Transverse colon (tissue), 4 donors: ENCODE measurements around the gene RAB43. TPM values are rescaled to one million over a fixed set of nuclear protein-coding genes. Genes with fewer than 3 reads are reported as not detected.

Experiments
- DNase-seq: peaks from one replicate; pipeline ENCODE4 v3.0.0-alpha.2; 2019
- H3K27ac ChIP-seq, 4 donors: fragments of 200-600 bp; sonication (generic); 2 replicates each; pipeline ENCODE4 v1.5.1; 2016 to 2018; ENCODE audit warnings: inconsistent platforms in 4 of 4
- H3K27me3 ChIP-seq: fragments of 200-600 bp; sonication (generic); 2 replicates; pipeline ENCODE4 v1.5.1; 2017; ENCODE audit warnings: inconsistent platforms
- H3K36me3 ChIP-seq, 4 donors: fragments of 200-600 bp; sonication (generic); 2 replicates each; pipeline ENCODE4 v1.5.1; 2017 to 2019; ENCODE audit warnings: inconsistent platforms in 4 of 4
- H3K4me1 ChIP-seq, 4 donors: fragments of 200-600 bp; sonication (generic); 2 replicates each; pipeline ENCODE4 v1.5.1; 2017 to 2020; ENCODE audit warnings: inconsistent platforms in 4 of 4
- H3K4me3 ChIP-seq, 4 donors: fragments of 200-600 bp; sonication (generic); 1 replicate in 1 of 4; 2 replicates in 3 of 4; pipeline versions ENCODE4 v1.5.1 to v1.6.1; 2017 to 2019; ENCODE audit warnings: inconsistent platforms in 4 of 4
- H3K9me3 ChIP-seq, 2 donors: fragments of 200-600 bp; sonication (generic); 2 replicates each; pipeline ENCODE4 v1.5.1; 2017 to 2019; ENCODE audit warnings: inconsistent platforms in 2 of 2
- CTCF ChIP-seq, 5 experiments: fragments of 200-600 bp in 3 of 5; fragments of 450-650 bp in 2 of 5; sonication (generic) in 3 of 5; IDR thresholded peaks; 1 replicate in 2 of 5; 2 replicates in 3 of 5; pipeline ENCODE4 v1.5.1; 2016 to 2017; ENCODE audit warnings: antibody characterized with exemption in 5 of 5, inconsistent platforms in 3 of 5, mild to moderate bottlenecking in 2 of 5, moderate library complexity in 1 of 5
- EP300 ChIP-seq: sonication (generic); formaldehyde crosslinking; IDR thresholded peaks from one replicate; pipeline ENCODE4 v1.6.1; 2017; ENCODE audit warnings: antibody characterized with exemption, low read depth
- POLR2A ChIP-seq: fragments of 450-650 bp; IDR thresholded peaks from one replicate; pipeline ENCODE4 v1.6.1; 2016; ENCODE audit warnings: antibody characterized with exemption, mild to moderate bottlenecking, moderate library complexity
- POLR2AphosphoS5 ChIP-seq, 3 donors: sonication (generic); formaldehyde crosslinking; IDR thresholded peaks; one replicate each; pipeline ENCODE4 v1.6.1; 2016; ENCODE audit warnings: antibody characterized with exemption in 3 of 3
- WGBS, 2 donors: methylation state at CpG; one replicate each; pipeline ENCODE4 v1.1.5; 2018; ENCODE audit warnings: low coverage in 1 of 2; 5-methylcytosine and 5-hydroxymethylcytosine counted together
- in situ Hi-C, 4 donors: fragments of 200-750 bp; cut with MboI; loops; one replicate each; pipeline versions ENCODE4 v1.15.0 to v1.15.1; 2017; ENCODE audit warnings: low sequenced_read_pairs in 3 of 4, low pct_ligation_motif_present in 1 of 4, low pct_unique_long_range_greater_than_20kb in 1 of 4
- intact Hi-C: fragments of 100-400 bp; cut with DNase I; formaldehyde crosslinking; loops from one replicate; pipeline ENCODE4 v1.15.1; 2023; ENCODE audit warnings: low total_unique reads
- total RNA-seq, 4 donors: library from RNA; depleted of rRNA; stranded (reverse); fragments of >200 nt; gene quantifications; one replicate each; pipeline ENCODE4 v1.1.0, GENCODE V29; 2016

RAB43 gene
- total RNA-seq, 4 donors from 2014 or later, result 23.1 to 40.4 (median 31.3) TPM

GRCh38 chr3:129128357-129129155, 7.0 kb upstream of the RAB43 start:
- Histone ChIP-seq H3K4me1 (peaks cover 0 to 3% (median 2%) of the 10 kb centered on the region in 4 donors), H3K9me3 (no peaks in the 10 kb centered on the region), H3K27ac (no peak overlapping the region), H3K36me3 (peaks cover 0 to 40% (median 17%) of the 10 kb centered on the region in 4 donors), H3K27me3 (no peaks in the 10 kb centered on the region), H3K4me3 (no peak overlapping the region)
- DNase-seq, result no peak
- 93 to 95% methylated on average over 2 to 16 of the region's 16 CpGs for WGBS, 2 donors
- no peak for TF ChIP-seq CTCF (IDR thresholded peaks at IDR 0.05)
- TF ChIP-seq POLR2AphosphoS5 (IDR thresholded peaks at IDR 0.05), result no peak
- TF ChIP-seq EP300, result no peak
- no peak for TF ChIP-seq POLR2A
- in situ Hi-C loops (no loop called here), intact Hi-C loops (no loop called here)

GRCh38 chr3:129126726-129127280, 5.2 kb upstream of the RAB43 start:
- no peaks in the 10 kb centered on the region for H3K9me3 ChIP-seq
- intact Hi-C loops, result no loop called here
- H3K4me1 ChIP-seq, result peaks cover 0 to 18% (median 16%) of the 10 kb centered on the region in 4 donors
- peaks cover 0 to 30% (median 10%) of the 10 kb centered on the region in 4 donors for H3K36me3 ChIP-seq
- TF ChIP-seq EP300 (no peak), CTCF (IDR thresholded peaks at IDR 0.05) (no peak), POLR2AphosphoS5 (IDR thresholded peaks at IDR 0.05) (no peak), POLR2A (no peak)
- no peak for DNase-seq
- 50 to 79% methylated on average over 2 to 9 of the region's 9 CpGs for WGBS, 2 donors
- in situ Hi-C loops, result no loop called here
- H3K27me3 ChIP-seq, result no peaks in the 10 kb centered on the region
- no peak overlapping the region for H3K4me3 ChIP-seq
- no peak overlapping the region for H3K27ac ChIP-seq

- no peak overlapping the region for H3K4me3 ChIP-seq
- in situ Hi-C loops, result no loop called here
- DNase-seq, result peak; percentile 27
- WGBS, 2 donors, result 51% methylated on average over 5 of the region's 5 CpGs; no CpG with 5 or more reads in 1 of the 2 donors
- H3K27me3 ChIP-seq, result no peaks in the 10 kb centered on the region
- no peaks in the 10 kb centered on the region for H3K9me3 ChIP-seq
- no peak for TF ChIP-seq POLR2A
- no peak for TF ChIP-seq CTCF (IDR thresholded peaks at IDR 0.05)
- TF ChIP-seq POLR2AphosphoS5 (IDR thresholded peaks at IDR 0.05), result no peak
- no peak for TF ChIP-seq EP300
- intact Hi-C loops, result no loop called here
- peaks cover 0 to under 1% (median 0%) of the 10 kb centered on the region in 4 donors for H3K36me3 ChIP-seq
- H3K4me1 ChIP-seq, result peaks cover 8 to 38% (median 35%) of the 10 kb centered on the region in 4 donors
- H3K27ac ChIP-seq, result peak overlapping the region; percentile 92 to 98 (median 97)
Measured at GRCh38 chr3:129123314-129124060, 1.9 kb upstream of the RAB43 start.
